A549 treated with AZD2906 at 1 μM for 4 hours (cell line): ENCODE data around the gene HINFP. TPM values are rescaled to one million over a fixed set of nuclear protein-coding genes. Genes with fewer than 3 reads are reported as not detected.

Experiments used
- total RNA-seq: library from RNA; stranded (reverse); fragments of 200-300 nt; extraction: Qiagen RNA extraction; gene quantifications from 5 replicates; pipeline ENCODE4 v1.2.3, GENCODE V29; 2022

Gene HINFP
- total RNA-seq, result 9.2 to 10.8 TPM (median 9.4 TPM) in 5 replicates

GRCh38 chr11:119121008-119121810 lies at the start of gene HINFP:
HINFP (plus strand) TSS chr11:119121580; CDS start chr11:119126945, 5,365 bp downstream.

GRCh38 chr11:119084663-119085436 lies 36.5 kb upstream of the HINFP start, which contains the start of gene HMBS:
HMBS (plus strand) TSS chr11:119084881; CDS start chr11:119085034, 153 bp downstream.

GRCh38 chr11:119101759-119102423 lies 19.5 kb upstream of the HINFP start, which contains the start of gene DPAGT1:
DPAGT1 (minus strand) TSS chr11:119101853; CDS start chr11:119101655, 198 bp downstream.

GRCh38 chr11:119106564-119107537 lies 14.5 kb upstream of the HINFP start, which contains the start of gene C2CD2L:
C2CD2L (plus strand) TSS chr11:119107344; CDS start chr11:119107742, 398 bp downstream.

GRCh38 chr11:119149018-119149785 lies 27.8 kb downstream of the HINFP start, which contains the start of gene ABCG4:
ABCG4 (plus strand) TSS chr11:119149052; CDS start chr11:119149966, 914 bp downstream.

GRCh38 chr11:119168471-119169281 lies 47.3 kb downstream of the HINFP start, which contains the start of gene NLRX1:
NLRX1 (plus strand) TSS chr11:119168725; CDS start chr11:119171404, 2,679 bp downstream.

Other genes with a start within 250 kb of the HINFP start
- 0.09 to 0.19 TPM (median 0.14 TPM) in 5 replicates for gene CXCR5, start 237.7 kb upstream of the HINFP start, total RNA-seq
- gene BCL9L, start 195.7 kb upstream of the HINFP start, total RNA-seq, result 138 to 215 TPM (median 187 TPM) in 5 replicates
- 0.23 to 1.2 TPM (median 0.90 TPM) in 5 replicates for gene UPK2, start 165.3 kb upstream of the HINFP start, total RNA-seq
- not detected in 5 replicates for gene FOXR1, start 149.8 kb upstream of the HINFP start, total RNA-seq
- gene CENATAC, start 123.4 kb upstream of the HINFP start, total RNA-seq, result 10.2 to 14.9 TPM (median 10.6 TPM) in 5 replicates
- 771 to 1,028 TPM (median 776 TPM) in 5 replicates for gene RPS25, start 103.2 kb upstream of the HINFP start, total RNA-seq
- 58.5 to 64.0 TPM (median 60.1 TPM) in 5 replicates for gene TRAPPC4, start 102.8 kb upstream of the HINFP start, total RNA-seq
- 11.4 to 12.0 TPM (median 11.6 TPM) in 5 replicates for gene SLC37A4, start 90.7 kb upstream of the HINFP start, total RNA-seq
- gene HYOU1, start 64.4 kb upstream of the HINFP start, total RNA-seq, result 41.9 to 48.0 TPM (median 45.4 TPM) in 5 replicates
- 11.1 to 12.8 TPM (median 12.2 TPM) in 5 replicates for gene VPS11, start 53.8 kb upstream of the HINFP start, total RNA-seq
- gene HMBS, start 36.7 kb upstream of the HINFP start, total RNA-seq, result 42.4 to 55.7 TPM (median 45.5 TPM) in 5 replicates
- 30.3 to 37.9 TPM (median 36.3 TPM) in 5 replicates for gene DPAGT1, start 19.7 kb upstream of the HINFP start, total RNA-seq
- 4.1 to 5.7 TPM (median 5.0 TPM) in 5 replicates for gene C2CD2L, start 14.2 kb upstream of the HINFP start, total RNA-seq
- 0.27 to 0.52 TPM (median 0.33 TPM) in 5 replicates for gene ABCG4, start 27.5 kb downstream of the HINFP start, total RNA-seq
- gene NLRX1, start 47.1 kb downstream of the HINFP start, total RNA-seq, result 10.4 to 11.6 TPM (median 10.9 TPM) in 5 replicates
- gene NHERF4, start 63.9 kb downstream of the HINFP start, total RNA-seq, result 0.06 to 0.20 TPM (median 0.14 TPM) in 5 replicates
- 5.8 to 8.9 TPM (median 7.6 TPM) in 5 replicates for gene CBL, start 84.8 kb downstream of the HINFP start, total RNA-seq
- 10.4 to 12.7 TPM (median 11.5 TPM) in 5 replicates for gene MCAM, start 195.6 kb downstream of the HINFP start, total RNA-seq
- 31.1 to 39.1 TPM (median 36.8 TPM) in 5 replicates for gene RNF26, start 212.9 kb downstream of the HINFP start, total RNA-seq
- not detected in 5 replicates for gene C1QTNF5, start 219.3 kb downstream of the HINFP start, total RNA-seq
- gene MFRP, start 225.1 kb downstream of the HINFP start, total RNA-seq, result not detected in 5 replicates